ENCODE data around the gene RPUSD2.

RPUSD2 gene

GRCh38 chr15:40543082-40543481 lies 26.0 kb upstream of the RPUSD2 start:
- peaks cover 21 to 35% (median 28%) of the 10 kb centered on the region in 10 experiments for H3K4me1 ChIP-seq
- no peaks in the 10 kb centered on the region for H3K9me3 ChIP-seq (replicated peaks in 1 of 11)
- 0 out of 22 replicates have a peak overlapping the region, but pooled peaks of 1 of the 11 experiments have one; percentile 23 for H3K27ac ChIP-seq
- H3K4me2 ChIP-seq: peak overlapping the region in 6 of 11 experiments; percentile 71 to 90 (median 76); a peak in 7 of 22 replicates
- H4K20me1 ChIP-seq: peaks cover 0 to 41% (median 0%) of the 10 kb centered on the region in 11 experiments; a peak in 3 of 22 replicates
- peaks cover 8 to 61% (median 17%) of the 10 kb centered on the region in 11 experiments; a peak in 19 of 22 replicates for H3K36me3 ChIP-seq
- no peak for TF ChIP-seq Cebpa-rat (IDR thresholded peaks at IDR 0.05)
- H3K9ac ChIP-seq: no peak overlapping the region
- no peak overlapping the region for H3K4me3 ChIP-seq
- no peaks in the 10 kb centered on the region for H3K27me3 ChIP-seq

DNA sequence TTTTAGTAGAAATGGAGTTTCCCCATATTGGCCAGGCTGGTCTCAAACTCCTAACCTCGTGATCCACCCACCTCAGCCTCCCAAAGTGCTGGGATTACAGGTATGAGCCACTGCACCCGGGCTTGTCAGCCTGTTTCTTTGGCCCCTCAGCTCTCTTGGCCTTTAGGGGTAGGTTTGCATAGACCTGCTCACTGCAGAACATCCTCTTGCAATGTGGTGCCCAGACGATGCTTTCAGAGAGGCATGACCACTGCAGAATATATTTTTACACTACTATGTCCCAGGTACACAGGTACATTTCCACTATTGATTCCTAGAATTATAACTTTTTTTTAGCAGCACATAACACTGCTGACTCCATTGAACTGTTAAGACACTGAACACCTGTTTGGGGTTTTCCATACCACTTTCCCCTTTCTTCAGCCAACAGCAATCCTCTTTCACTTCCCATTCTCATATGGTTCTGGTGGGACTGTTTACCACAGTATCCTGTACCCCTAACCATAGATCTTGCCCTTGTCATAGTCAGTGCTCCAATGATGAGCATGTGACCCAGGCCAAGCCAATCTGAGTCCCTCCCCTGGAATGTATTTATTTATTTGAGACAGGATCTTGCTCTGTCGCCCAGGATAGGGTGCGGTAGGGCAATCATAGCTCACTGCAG lies 25.3 kb upstream of the RPUSD2 start:
- peaks cover 21 to 35% (median 29%) of the 10 kb centered on the region in 10 experiments for H3K4me1 ChIP-seq
- peak overlapping the region in 8 of 11 experiments; percentile 3 to 68 (median 58); a peak in 11 of 22 replicates for H3K27ac ChIP-seq
- peaks cover 0 to 40% (median 0%) of the 10 kb centered on the region in 11 experiments; a peak in 3 of 22 replicates for H4K20me1 ChIP-seq
- no peak for TF ChIP-seq Cebpa-rat (IDR thresholded peaks at IDR 0.05)
- H3K4me3 ChIP-seq: peak overlapping the region in 2 of 10 experiments; percentile 11 to 22; a peak in 1 of 20 replicates
- peak overlapping the region; percentile 66 to 90 (median 74) for H3K4me2 ChIP-seq
- H3K9ac ChIP-seq: peak overlapping the region in 1 of 11 experiments; percentile 37; a peak in 2 of 22 replicates
- no peaks in the 10 kb centered on the region for H3K9me3 ChIP-seq (replicated peaks in 1 of 11)
- H3K36me3 ChIP-seq: peaks cover 13 to 61% (median 21%) of the 10 kb centered on the region in 11 experiments; a peak in 20 of 22 replicates
- no peaks in the 10 kb centered on the region for H3K27me3 ChIP-seq

- Histone ChIP-seq H3K4me1 (peaks cover 22 to 51% (median 37%) of the 10 kb centered on the region in 10 experiments), H4K20me1 (peaks cover 0 to 40% (median 0%) of the 10 kb centered on the region in 11 experiments; a peak in 6 of 22 replicates), H3K9me3 (replicated peaks in 1 of 11) (no peaks in the 10 kb centered on the region), H3K27ac (no peak overlapping the region), H3K4me2 (peak overlapping the region in 10 of 11 experiments; percentile 70 to 90 (median 74); a peak in 16 of 22 replicates), H3K9ac (no peak overlapping the region), H3K4me3 (no peak overlapping the region), H3K27me3 (no peaks in the 10 kb centered on the region), H3K36me3 (peaks cover 17 to 47% (median 30%) of the 10 kb centered on the region in 11 experiments; a peak in 21 of 22 replicates)
- no peak for TF ChIP-seq Cebpa-rat (IDR thresholded peaks at IDR 0.05)
Observed at GRCh38 chr15:40545457-40545856, 23.6 kb upstream of the RPUSD2 start.

- Histone ChIP-seq H3K4me2 (peak overlapping the region in 2 of 11 experiments; percentile 95 to 96; a peak in 2 of 22 replicates), H3K36me3 (peaks cover 33 to 65% (median 50%) of the 10 kb centered on the region in 11 experiments), H3K27me3 (no peaks in the 10 kb centered on the region), H3K9ac (no peak overlapping the region), H4K20me1 (peaks cover 0 to 44% (median 5%) of the 10 kb centered on the region in 11 experiments; a peak in 6 of 22 replicates), H3K9me3 (replicated peaks in 1 of 11) (no peaks in the 10 kb centered on the region), H3K4me1 (peaks cover 29 to 80% (median 51%) of the 10 kb centered on the region in 10 experiments), H3K4me3 (no peak overlapping the region), H3K27ac (no peak overlapping the region)
- TF ChIP-seq Cebpa-rat (IDR thresholded peaks at IDR 0.05): no peak
Observed at GRCh38 chr15:40548610-40549009, 20.5 kb upstream of the RPUSD2 start.

- H3K27me3 ChIP-seq: no peaks in the 10 kb centered on the region
- H3K4me2 ChIP-seq: peak overlapping the region in 7 of 11 experiments; percentile 2 to 96 (median 70); a peak in 13 of 22 replicates
Observed at GRCh38 chr15:40549894-40550293, 19.2 kb upstream of the RPUSD2 start.

GRCh38 chr15:40550341-40551037 lies 18.6 kb upstream of the RPUSD2 start:
- Histone ChIP-seq H3K9ac (peak overlapping the region in 4 of 11 experiments; percentile 6 to 26 (median 24); a peak in 3 of 22 replicates), H3K4me2 (peak overlapping the region in 8 of 11 experiments; percentile 2 to 96 (median 70); a peak in 14 of 22 replicates), H4K20me1 (peaks cover 0 to 47% (median 6%) of the 10 kb centered on the region in 11 experiments; a peak in 5 of 22 replicates), H3K27me3 (no peaks in the 10 kb centered on the region), H3K9me3 (replicated peaks in 1 of 11) (no peaks in the 10 kb centered on the region), H3K27ac (peak overlapping the region in 5 of 11 experiments; percentile 3 to 66 (median 46); a peak in 7 of 22 replicates), H3K4me1 (peaks cover 18 to 78% (median 41%) of the 10 kb centered on the region in 10 experiments), H3K4me3 (peak overlapping the region in 2 of 10 experiments; percentile 5 to 28; a peak in 2 of 20 replicates), H3K36me3 (peaks cover 35 to 84% (median 67%) of the 10 kb centered on the region in 11 experiments)
- TF ChIP-seq Cebpa-rat (IDR thresholded peaks at IDR 0.05): no peak

More at GRCh38 chr15:40549894-40550293, 19.2 kb upstream of the RPUSD2 start:
- Histone ChIP-seq H3K9ac (peak overlapping the region in 3 of 11 experiments; percentile 6 to 26 (median 26); a peak in 3 of 22 replicates), H3K36me3 (peaks cover 33 to 78% (median 63%) of the 10 kb centered on the region in 11 experiments), H3K27ac (peak overlapping the region in 5 of 11 experiments; percentile 3 to 66 (median 46); a peak in 7 of 22 replicates), H3K4me1 (peaks cover 23 to 80% (median 47%) of the 10 kb centered on the region in 10 experiments), H3K4me3 (peak overlapping the region in 2 of 10 experiments; percentile 5 to 28; a peak in 3 of 20 replicates), H4K20me1 (peaks cover 0 to 48% (median 6%) of the 10 kb centered on the region in 11 experiments; a peak in 5 of 22 replicates), H3K9me3 (replicated peaks in 1 of 11) (no peaks in the 10 kb centered on the region)
- TF ChIP-seq Cebpa-rat (IDR thresholded peaks at IDR 0.05): no peak

DNA sequence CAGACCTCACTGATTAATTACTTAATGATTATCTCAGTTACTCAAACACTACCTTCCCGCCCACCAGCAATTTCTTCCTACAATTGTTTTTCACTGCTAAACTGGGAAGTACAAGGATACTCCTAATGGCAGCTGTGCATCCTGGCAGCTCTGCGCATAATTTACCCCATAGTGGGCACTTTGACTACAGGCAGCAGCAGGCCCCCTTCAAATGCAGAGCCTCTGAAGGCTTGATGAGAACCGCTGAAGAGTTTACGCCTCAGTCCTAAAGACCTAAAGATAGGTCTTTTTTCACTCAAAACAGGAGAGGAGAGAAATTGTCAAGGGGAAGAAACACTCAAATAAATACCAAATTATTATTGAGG lies 15.0 kb upstream of the RPUSD2 start:
- no peak overlapping the region; a peak in 1 of 22 replicates for H3K27ac ChIP-seq
- no peaks in the 10 kb centered on the region for H3K9me3 ChIP-seq (replicated peaks in 1 of 11)
- H3K4me1 ChIP-seq: peaks cover 17 to 75% (median 38%) of the 10 kb centered on the region in 10 experiments
- no peak for TF ChIP-seq Cebpa-rat (IDR thresholded peaks at IDR 0.05)
- no peak overlapping the region for H3K4me3 ChIP-seq
- H3K27me3 ChIP-seq: no peaks in the 10 kb centered on the region
- peaks cover 32 to 86% (median 59%) of the 10 kb centered on the region in 11 experiments for H3K36me3 ChIP-seq
- H3K9ac ChIP-seq: peak overlapping the region in 2 of 11 experiments; percentile 27 to 40; a peak in 4 of 22 replicates
- peaks cover 0 to 54% (median 8%) of the 10 kb centered on the region in 11 experiments; a peak in 5 of 22 replicates for H4K20me1 ChIP-seq
- H3K4me2 ChIP-seq: peak overlapping the region; percentile 36 to 78 (median 64); a peak in 19 of 22 replicates

DNA sequence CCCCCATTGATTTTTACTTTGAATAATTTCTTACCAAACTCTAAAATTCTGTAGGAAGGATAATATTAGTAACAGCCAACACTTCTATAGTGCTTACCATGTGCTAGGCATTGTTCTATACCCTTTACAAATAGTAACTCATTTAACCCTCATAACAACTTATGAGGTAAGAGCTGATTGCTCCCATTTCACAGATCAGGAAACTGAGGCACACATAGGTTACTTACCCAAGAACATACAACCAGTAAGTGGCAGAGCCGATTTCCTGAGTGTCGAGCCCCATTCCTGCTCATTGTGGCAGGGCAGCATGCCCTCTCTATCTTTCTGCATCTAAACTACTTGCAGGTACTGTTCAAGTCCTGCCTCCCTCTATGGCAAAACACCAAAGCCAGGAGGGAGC lies 13.2 kb upstream of the RPUSD2 start:
- Histone ChIP-seq H3K36me3 (peaks cover 21 to 94% (median 60%) of the 10 kb centered on the region in 11 experiments), H3K9ac (no peak overlapping the region), H3K4me1 (peaks cover 16 to 60% (median 26%) of the 10 kb centered on the region in 10 experiments), H3K4me2 (no peak overlapping the region), H3K27me3 (no peaks in the 10 kb centered on the region), H3K9me3 (replicated peaks in 1 of 11) (no peaks in the 10 kb centered on the region), H4K20me1 (peaks cover 0 to 54% (median 4%) of the 10 kb centered on the region in 11 experiments; a peak in 5 of 22 replicates), H3K27ac (no peak overlapping the region), H3K4me3 (no peak overlapping the region)
- TF ChIP-seq Cebpa-rat (IDR thresholded peaks at IDR 0.05): no peak
